SK-N-MC (cell line): ENCODE results near the gene LRRC55.

Source experiments
- EZH2 ChIP-seq: fragments of 200-600 bp; sonication (generic); IDR thresholded peaks from one replicate; pipeline ENCODE4 v1.6.1; 2017; ENCODE audit warnings: antibody characterized with exemption
- POLR2AphosphoS5 ChIP-seq: IDR thresholded peaks from 2 replicates; pipeline ENCODE4 v1.6.1; 2012; ENCODE audit warnings: mild to moderate bottlenecking, low read depth, low read length, borderline replicate concordance

DNA sequence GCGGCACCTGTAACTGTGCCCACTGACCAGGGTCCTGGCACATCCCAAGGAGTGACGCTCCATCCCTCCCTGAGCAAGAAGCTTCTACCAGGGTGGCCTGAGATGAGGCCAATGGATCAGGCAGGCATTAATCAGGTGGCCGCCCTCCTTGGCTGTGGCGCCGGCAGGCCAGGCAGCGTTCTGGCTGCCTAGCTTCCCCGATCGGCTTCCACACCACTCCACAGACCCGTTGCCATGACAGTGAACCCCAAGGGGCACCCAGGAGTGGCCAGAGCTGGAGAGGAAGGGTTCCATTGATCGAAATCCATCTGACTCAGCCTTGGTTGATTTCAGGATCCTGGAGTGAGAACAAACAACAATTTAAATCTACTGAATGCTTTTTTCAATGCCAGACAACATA, 20.5 kb downstream of the LRRC55 start:
- no peak for TF ChIP-seq POLR2AphosphoS5
- TF ChIP-seq EZH2, result no peak
